H1 (cell line): ENCODE data around the gene ALDH3B1.

ENCODE experiments used
- CTCF ChIP-seq, 3 experiments: IDR thresholded peaks; 1 replicate in 2 of 3; 2 replicates in 1 of 3; pipeline versions ENCODE4 v1.5.1 to v1.6.1; 2011; ENCODE audit warnings: low read length in 3 of 3, mild to moderate bottlenecking in 3 of 3, inconsistent platforms in 2 of 3, low read depth in 1 of 3, moderate library complexity in 1 of 3; ENCODE audit not compliant: insufficient read depth in 1 of 3; ENCODE audit errors: control extremely low read depth in 1 of 3
- EZH2 ChIP-seq: fragments of 200-600 bp; sonication (generic); IDR thresholded peaks from 2 replicates; pipeline ENCODE4 v1.7.1; 2012; ENCODE audit warnings: low read depth, mild to moderate bottlenecking, moderate library complexity, low read length, inconsistent platforms; ENCODE audit not compliant: severe bottlenecking
- GTF2F1 ChIP-seq: IDR thresholded peaks from 2 replicates; pipeline ENCODE4 v1.6.1; 2012; ENCODE audit warnings: low read depth, low read length, improper control_type of control experiment, borderline replicate concordance
- HDAC2 ChIP-seq, 2 experiments: fragments of 300-600 bp in 1 of 2; sonication (generic) in 1 of 2; IDR thresholded peaks; 2 replicates each; pipeline ENCODE4 v1.6.1; 2011 to 2012; ENCODE audit warnings: low read depth in 2 of 2, low read length in 2 of 2, mild to moderate bottlenecking in 2 of 2, moderate library complexity in 2 of 2, borderline replicate concordance in 1 of 2, inconsistent platforms in 1 of 2
- MAX ChIP-seq: IDR thresholded peaks from 2 replicates; pipeline ENCODE4 v1.6.1; 2012; ENCODE audit warnings: inconsistent platforms
- POLR2A ChIP-seq, 2 experiments: IDR thresholded peaks; 1 replicate in 1 of 2; 2 replicates in 1 of 2; pipeline ENCODE4 v1.6.1; 2011; ENCODE audit warnings: low read depth in 2 of 2, low read length in 2 of 2, mild to moderate bottlenecking in 2 of 2; ENCODE audit errors: control extremely low read depth in 1 of 2
- SAP30 ChIP-seq: fragments of 300-600 bp; sonication (generic); IDR thresholded peaks from 2 replicates; pipeline ENCODE4 v1.7.1; 2012; ENCODE audit warnings: low read length, moderate library complexity, mild to moderate bottlenecking, inconsistent platforms; ENCODE audit not compliant: insufficient read depth, insufficient replicate concordance
- SRF ChIP-seq: IDR thresholded peaks from 2 replicates; pipeline ENCODE4 v1.6.1; 2011; ENCODE audit warnings: mild to moderate bottlenecking, low read depth, low read length, moderate library complexity
- TAF1 ChIP-seq: IDR thresholded peaks from 2 replicates; pipeline ENCODE4 v1.6.1; 2011; ENCODE audit warnings: mild to moderate bottlenecking, low read depth, low read length
- TAF7 ChIP-seq: optimal IDR thresholded peaks from 2 replicates; pipeline ENCODE3; 2011; ENCODE audit warnings: low read depth, mild to moderate bottlenecking, inconsistent platforms, low read length, moderate library complexity, borderline replicate concordance
- USF2 ChIP-seq: IDR thresholded peaks from 2 replicates; pipeline ENCODE4 v1.6.1; 2011; ENCODE audit warnings: low read length, improper control_type of control experiment

DNA sequence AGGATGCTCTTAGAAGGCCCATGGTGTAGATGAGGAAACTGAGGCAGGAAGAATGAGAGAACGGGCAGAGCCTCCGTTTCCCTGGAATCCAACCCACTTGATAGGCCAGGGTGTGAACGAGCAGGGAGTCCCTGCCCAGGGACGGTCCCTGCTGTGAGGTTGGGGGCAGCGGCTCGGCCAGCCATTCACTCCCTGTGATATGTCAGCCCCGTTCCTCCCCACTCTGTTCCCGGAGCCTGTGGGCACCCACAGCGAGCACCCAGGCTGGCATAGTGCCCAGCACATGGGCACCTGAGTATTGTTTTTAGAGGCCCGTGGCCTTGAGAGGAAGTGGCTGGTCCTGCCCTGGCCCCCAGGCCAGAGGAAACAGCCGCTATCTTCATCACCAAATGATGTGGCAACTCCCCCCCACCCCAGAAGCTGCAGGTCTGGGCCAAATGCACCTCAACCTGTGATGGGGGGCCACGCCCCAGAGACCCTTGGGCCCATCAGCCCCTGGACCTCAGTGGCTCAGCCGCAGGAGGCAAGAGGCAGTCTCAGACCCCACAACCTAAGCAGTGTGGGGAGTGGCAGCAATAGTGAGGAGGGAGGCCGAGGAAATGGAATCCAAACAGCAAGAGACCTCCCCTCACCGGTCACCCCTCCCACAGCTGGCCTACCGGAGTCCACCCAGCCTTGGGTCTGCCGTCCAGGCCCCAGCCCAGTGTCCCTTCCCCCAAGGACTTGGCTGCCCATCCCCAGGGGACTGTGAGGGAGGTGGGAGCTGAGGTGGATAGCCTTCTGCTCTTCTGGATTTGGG lies 2.1 kb downstream of the ALDH3B1 start:
- TF ChIP-seq TAF1 = no peak
- no peak for TF ChIP-seq POLR2A (IDR thresholded peaks at IDR 0.05; ENCODE audit: control extremely low read depth in 1 of 2, low read depth in 2 of 2, low read length in 2 of 2)
- no peak for TF ChIP-seq SRF
- no peak for TF ChIP-seq CTCF (IDR thresholded peaks at IDR 0.05; ENCODE audit: control extremely low read depth in 1 of 3, insufficient read depth in 1 of 3, low read depth in 1 of 3, low read length in 3 of 3)
- no peak for TF ChIP-seq HDAC2 (IDR thresholded peaks at IDR 0.05; ENCODE audit: borderline replicate concordance in 1 of 2, low read depth in 2 of 2, low read length in 2 of 2)
- no peak for TF ChIP-seq SAP30
- no peak for TF ChIP-seq TAF7
- no peak for TF ChIP-seq MAX
- TF ChIP-seq USF2 = no peak
- no peak for TF ChIP-seq GTF2F1
- no peak for TF ChIP-seq EZH2
